Hematopoietic multipotent progenitor cell treated with erythropoietin and hydrocortisone succinate and interleukin-3 and kit ligand, for 8 days (in vitro differentiated cells): ENCODE data around the gene PRLR.

Experiments used
- DNase-seq: peaks from one replicate; pipeline ENCODE4 v3.0.0-alpha.2; 2015

Gene PRLR

GRCh38 chr5:35233121-35233520 lies 2.8 kb upstream of the PRLR start:
- no peak for DNase-seq

- no peak for DNase-seq
These were observed 1.8 kb upstream of the PRLR start for GRCh38 chr5:35232124-35232523.

- no peak for DNase-seq
These were observed 930 bp downstream of the PRLR start for GRCh38 chr5:35229076-35230037.

- no peak for DNase-seq
These were observed 2.0 kb downstream of the PRLR start for GRCh38 chr5:35228310-35228709.

GRCh38 chr5:35227720-35228119 lies 2.6 kb downstream of the PRLR start:
- DNase-seq: no peak

- DNase-seq: no peak
These were observed 6.4 kb downstream of the PRLR start for GRCh38 chr5:35223787-35224395.

GRCh38 chr5:35220967-35221366 lies 9.3 kb downstream of the PRLR start:
- no peak for DNase-seq

- DNase-seq: no peak
These were observed 11.3 kb downstream of the PRLR start for GRCh38 chr5:35218981-35219380.

GRCh38 chr5:35214051-35214450 lies 16.2 kb downstream of the PRLR start:
- no peak for DNase-seq

GRCh38 chr5:35213608-35214007 lies 16.7 kb downstream of the PRLR start:
- no peak for DNase-seq

GRCh38 chr5:35212122-35212982 lies 17.9 kb downstream of the PRLR start:
- no peak for DNase-seq

GRCh38 chr5:35209862-35210261 lies 20.4 kb downstream of the PRLR start:
- no peak for DNase-seq

- no peak for DNase-seq
These were observed 24.7 kb downstream of the PRLR start for GRCh38 chr5:35205606-35206005.

- DNase-seq: no peak
These were observed 25.1 kb downstream of the PRLR start for GRCh38 chr5:35205186-35205585.

GRCh38 chr5:35203403-35203802 lies 26.9 kb downstream of the PRLR start:
- DNase-seq: no peak

GRCh38 chr5:35202319-35203111 lies 27.8 kb downstream of the PRLR start:
- peak; percentile 37 for DNase-seq

- no peak for DNase-seq
These were observed 29.0 kb downstream of the PRLR start for GRCh38 chr5:35201291-35201690.

- DNase-seq: no peak
These were observed 30.4 kb downstream of the PRLR start for GRCh38 chr5:35199886-35200285.

GRCh38 chr5:35198686-35199085 lies 31.6 kb downstream of the PRLR start:
- no peak for DNase-seq

GRCh38 chr5:35198075-35198474 lies 32.2 kb downstream of the PRLR start:
- DNase-seq: no peak

- no peak for DNase-seq
These were observed 32.9 kb downstream of the PRLR start for GRCh38 chr5:35197351-35197750.

- no peak for DNase-seq
These were observed 34.8 kb downstream of the PRLR start for GRCh38 chr5:35195472-35195852.
